Endodermal cell (in vitro differentiated cells): ENCODE measurements around the gene TEX48. TPM values are rescaled to one million over a fixed set of nuclear protein-coding genes. Genes with fewer than 3 reads are reported as not detected.

ENCODE experiments used
- DNase-seq: peaks from one replicate; pipeline ENCODE4 v3.0.0-alpha.2; 2017
- H3K27ac ChIP-seq: 2 replicates; pipeline ENCODE4 v1.5.1; 2013; ENCODE audit warnings: mild to moderate bottlenecking, low read depth, low read length, moderate library complexity
- H3K27me3 ChIP-seq: 2 replicates; pipeline ENCODE4 v1.6.1; 2013; ENCODE audit warnings: mild to moderate bottlenecking, low read length, moderate library complexity; ENCODE audit not compliant: insufficient read depth, control insufficient read depth, poor library complexity, severe bottlenecking
- H3K36me3 ChIP-seq: 2 replicates; pipeline ENCODE4 v1.7.0; 2013; ENCODE audit warnings: mild to moderate bottlenecking, low read length, moderate library complexity; ENCODE audit not compliant: control insufficient read depth, insufficient read depth
- H3K4me1 ChIP-seq: one replicate; pipeline ENCODE4 v1.7.0; 2013; ENCODE audit warnings: low read length; ENCODE audit not compliant: control insufficient read depth, insufficient read depth
- H3K4me3 ChIP-seq: 2 replicates; pipeline ENCODE4 v1.5.1; 2013; ENCODE audit warnings: mild to moderate bottlenecking, low read length, moderate library complexity
- H3K9ac ChIP-seq: 2 replicates; pipeline ENCODE4 v1.6.1; 2013; ENCODE audit warnings: mild to moderate bottlenecking, low read length, moderate library complexity; ENCODE audit not compliant: poor library complexity, severe bottlenecking; ENCODE audit errors: extremely low read depth
- H3K9me3 ChIP-seq: 2 replicates; pipeline ENCODE4 v1.6.1; 2013; ENCODE audit warnings: mild to moderate bottlenecking, low read length, moderate library complexity; ENCODE audit not compliant: control insufficient read depth
- H3K27ac Mint-ChIP-seq: 2 replicates; pipeline ENCODE4 v1.8.0; 2020; ENCODE audit warnings: mixed read lengths
- H3K27me3 Mint-ChIP-seq: 2 replicates; pipeline ENCODE4 v1.8.0; 2021; ENCODE audit warnings: mild to moderate bottlenecking, mixed read lengths; ENCODE audit not compliant: insufficient read depth
- H3K36me3 Mint-ChIP-seq: 2 replicates; pipeline ENCODE4 v1.8.0; 2020; ENCODE audit warnings: low read depth, mixed read lengths
- H3K4me1 Mint-ChIP-seq: 2 replicates; pipeline ENCODE4 v1.8.0; 2020; ENCODE audit warnings: mixed read lengths
- H3K4me3 Mint-ChIP-seq: 2 replicates; pipeline ENCODE4 v1.8.0; 2020; ENCODE audit warnings: mild to moderate bottlenecking, moderate library complexity, mixed read lengths
- H3K9me3 Mint-ChIP-seq: 2 replicates; pipeline ENCODE4 v1.8.0; 2020; ENCODE audit warnings: mild to moderate bottlenecking, mixed read lengths
- WGBS, 2 experiments: methylation state at CpG; one replicate each; pipeline versions ENCODE4 v1.1.5 to v1.1.7; 2013; ENCODE audit warnings: missing lambda C conversion rate in 2 of 2, mixed read lengths in 1 of 2; ENCODE audit not compliant: insufficient coverage in 1 of 2, insufficient read length in 1 of 2; 5-methylcytosine and 5-hydroxymethylcytosine counted together
- total RNA-seq, 2 donors: library from RNA; stranded (reverse); fragmentation: NEBNext Ultra II Directional in 1 of 2; extraction: Animal tissue kit (Norgen Biotek cat#: 25700) in 1 of 2; gene quantifications; 2 replicates in 1 of 2; 3 replicates in 1 of 2; pipeline ENCODE4 v1.2.1, GENCODE V29; 2021
- TF ChIP-seq, protein P1 (sequence below): fragments of 200-600 bp; sonication (generic); conservative IDR thresholded peaks from 2 replicates; pipeline ENCODE4 v1.5.0; 2021; ENCODE audit warnings: antibody characterized with exemption, mild to moderate bottlenecking

The TEX48 gene
- total RNA-seq, 2 donors from 2014 or later = not detected

DNA sequence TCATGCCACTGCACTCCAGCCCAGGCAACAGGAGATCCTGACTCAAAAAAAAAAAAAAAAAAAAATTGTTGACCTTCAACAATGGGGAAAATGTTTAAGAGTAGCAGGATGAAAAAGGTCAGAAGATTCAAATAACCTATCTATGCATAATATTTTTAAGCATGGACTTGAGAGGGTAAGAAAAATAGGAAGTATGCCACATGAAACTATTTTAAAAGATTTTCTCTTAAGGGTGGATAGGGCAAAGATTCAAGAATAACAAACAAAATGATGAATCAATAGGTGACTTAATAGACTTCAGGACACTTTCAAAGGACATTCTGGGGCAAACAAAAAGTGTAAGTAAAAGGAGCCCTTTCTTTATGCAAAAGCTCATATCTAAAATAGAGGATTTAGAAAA lies 3.2 kb downstream of the TEX48 start:
- TF ChIP-seq, protein P1, sequence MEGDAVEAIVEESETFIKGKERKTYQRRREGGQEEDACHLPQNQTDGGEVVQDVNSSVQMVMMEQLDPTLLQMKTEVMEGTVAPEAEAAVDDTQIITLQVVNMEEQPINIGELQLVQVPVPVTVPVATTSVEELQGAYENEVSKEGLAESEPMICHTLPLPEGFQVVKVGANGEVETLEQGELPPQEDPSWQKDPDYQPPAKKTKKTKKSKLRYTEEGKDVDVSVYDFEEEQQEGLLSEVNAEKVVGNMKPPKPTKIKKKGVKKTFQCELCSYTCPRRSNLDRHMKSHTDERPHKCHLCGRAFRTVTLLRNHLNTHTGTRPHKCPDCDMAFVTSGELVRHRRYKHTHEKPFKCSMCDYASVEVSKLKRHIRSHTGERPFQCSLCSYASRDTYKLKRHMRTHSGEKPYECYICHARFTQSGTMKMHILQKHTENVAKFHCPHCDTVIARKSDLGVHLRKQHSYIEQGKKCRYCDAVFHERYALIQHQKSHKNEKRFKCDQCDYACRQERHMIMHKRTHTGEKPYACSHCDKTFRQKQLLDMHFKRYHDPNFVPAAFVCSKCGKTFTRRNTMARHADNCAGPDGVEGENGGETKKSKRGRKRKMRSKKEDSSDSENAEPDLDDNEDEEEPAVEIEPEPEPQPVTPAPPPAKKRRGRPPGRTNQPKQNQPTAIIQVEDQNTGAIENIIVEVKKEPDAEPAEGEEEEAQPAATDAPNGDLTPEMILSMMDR = no peak
- H3K27ac Mint-ChIP-seq = no peak overlapping the region
- H3K4me3 ChIP-seq = no peak overlapping the region
- no peak overlapping the region for H3K4me3 Mint-ChIP-seq
- no peaks in the 10 kb centered on the region for H3K36me3 ChIP-seq
- H3K36me3 Mint-ChIP-seq = no peaks in the 10 kb centered on the region
- no peaks in the 10 kb centered on the region for H3K27me3 ChIP-seq
- peaks cover 14% of the 10 kb centered on the region for H3K4me1 Mint-ChIP-seq
- H3K27me3 Mint-ChIP-seq = peaks cover 6% of the 10 kb centered on the region
- H3K4me1 ChIP-seq = no peaks in the 10 kb centered on the region
- no peak overlapping the region for H3K27ac ChIP-seq
- DNase-seq = no peak
- H3K9me3 ChIP-seq = no peaks in the 10 kb centered on the region
- H3K9ac ChIP-seq = no peak overlapping the region
- no peaks in the 10 kb centered on the region for H3K9me3 Mint-ChIP-seq

DNA sequence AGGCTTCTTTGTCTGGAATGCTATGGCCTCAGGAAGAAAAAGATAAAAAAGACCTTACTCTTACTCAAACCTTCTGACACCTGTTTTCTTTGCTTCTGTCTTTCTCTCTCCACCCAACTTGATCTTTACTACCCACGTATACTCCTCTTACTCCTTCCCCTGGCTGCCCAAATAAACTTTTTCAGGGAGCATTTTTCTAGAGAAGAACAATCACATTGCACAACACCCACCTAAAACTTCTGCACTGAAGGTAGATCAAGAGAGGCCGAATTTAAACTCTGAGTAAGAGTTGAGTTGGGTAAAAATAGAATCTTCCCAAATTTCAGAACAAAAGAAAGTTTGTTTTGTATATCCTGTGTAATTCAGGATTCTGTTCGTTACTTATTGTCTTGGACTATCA lies 3.9 kb downstream of the TEX48 start:
- Histone ChIP-seq H3K27me3 (no peaks in the 10 kb centered on the region), H3K27ac (no peak overlapping the region), H3K4me1 (no peaks in the 10 kb centered on the region), H3K4me3 (no peak overlapping the region), H3K9ac (no peak overlapping the region), H3K9me3 (no peaks in the 10 kb centered on the region), H3K36me3 (no peaks in the 10 kb centered on the region)
- Mint-ChIP-seq H3K9me3 (no peaks in the 10 kb centered on the region), H3K36me3 (no peaks in the 10 kb centered on the region), H3K27ac (no peak overlapping the region), H3K27me3 (peaks cover 6% of the 10 kb centered on the region), H3K4me1 (peaks cover 14% of the 10 kb centered on the region), H3K4me3 (no peak overlapping the region)
- no peak for DNase-seq
- WGBS, 2 experiments = 82 to 92% methylated on average over 2 to 3 of the region's 3 CpGs
- TF ChIP-seq, protein P1 = no peak

DNA sequence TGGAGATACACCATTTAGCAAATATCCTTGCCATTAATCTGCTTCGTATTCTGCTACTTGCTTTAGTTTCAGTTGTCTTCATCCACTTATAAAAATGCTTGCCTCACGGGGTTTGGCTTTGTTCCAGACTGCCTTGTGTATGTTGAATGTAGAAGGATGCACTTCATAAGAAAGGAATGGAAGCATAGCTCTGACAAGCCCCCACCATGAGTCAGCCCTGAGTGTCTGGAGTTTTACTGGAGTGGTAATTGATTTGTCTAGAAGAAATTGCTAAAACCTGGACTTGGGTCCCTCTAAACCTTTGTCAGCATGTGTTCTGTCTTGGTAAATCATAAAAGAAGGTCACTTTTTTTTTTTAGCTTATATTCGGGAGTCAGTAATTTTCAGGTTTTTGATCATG lies 4.6 kb downstream of the TEX48 start:
- Histone ChIP-seq H3K4me3 (no peak overlapping the region), H3K4me1 (no peaks in the 10 kb centered on the region), H3K9me3 (peaks cover 2% of the 10 kb centered on the region), H3K27ac (peak overlapping the region; percentile 9), H3K36me3 (no peaks in the 10 kb centered on the region), H3K27me3 (no peaks in the 10 kb centered on the region), H3K9ac (no peak overlapping the region)
- WGBS, 2 experiments = 85 to 88% methylated on average over 1 to 3 of the region's 3 CpGs
- Mint-ChIP-seq H3K27ac (no peak overlapping the region), H3K4me3 (no peak overlapping the region), H3K9me3 (peaks cover 4% of the 10 kb centered on the region), H3K27me3 (peaks cover 12% of the 10 kb centered on the region), H3K4me1 (peaks cover 14% of the 10 kb centered on the region), H3K36me3 (no peaks in the 10 kb centered on the region)
- peak; percentile 2 for DNase-seq
- TF ChIP-seq, protein P1 = no peak
